GM12878 (cell line): ENCODE measurements around the gene CACNG3.

Source experiments
- FOXK2 ChIP-seq: fragments of 450-650 bp; IDR thresholded peaks from 2 replicates; pipeline ENCODE4 v1.6.1; 2017; ENCODE audit warnings: mild to moderate bottlenecking, moderate library complexity
- FOXM1 ChIP-seq: IDR thresholded peaks from 2 replicates; pipeline ENCODE4 v1.6.1; 2012; ENCODE audit warnings: low read depth, mild to moderate bottlenecking, inconsistent platforms, low read length, moderate library complexity
- TF ChIP-seq, protein P1 (sequence below): IDR thresholded peaks from 2 replicates; pipeline ENCODE4 v1.6.1; 2011; ENCODE audit warnings: low read depth, low read length, improper control_type of control experiment, borderline replicate concordance

DNA sequence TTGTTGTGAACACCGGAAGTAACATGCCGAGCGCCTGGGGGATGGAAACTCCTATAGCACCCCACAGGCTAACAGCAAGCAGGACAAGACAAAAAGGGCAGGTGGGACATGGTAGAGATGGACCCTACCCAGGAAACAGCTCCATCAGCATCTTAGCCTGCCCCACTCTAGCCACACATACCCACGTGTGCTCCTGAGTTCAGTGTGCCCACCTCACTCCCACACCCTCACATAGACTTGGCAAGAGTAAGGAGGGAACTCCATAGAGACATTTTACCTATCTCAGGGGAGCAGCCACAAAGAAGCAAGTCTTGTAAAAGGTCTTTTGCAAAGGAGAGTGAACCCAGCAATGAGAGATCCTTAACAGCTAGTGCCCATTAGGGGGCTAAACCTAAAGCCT is 37.8 kb upstream of the CACNG3 start:
- TF ChIP-seq FOXM1 (no peak), FOXK2 (no peak)
- TF ChIP-seq, protein P1, sequence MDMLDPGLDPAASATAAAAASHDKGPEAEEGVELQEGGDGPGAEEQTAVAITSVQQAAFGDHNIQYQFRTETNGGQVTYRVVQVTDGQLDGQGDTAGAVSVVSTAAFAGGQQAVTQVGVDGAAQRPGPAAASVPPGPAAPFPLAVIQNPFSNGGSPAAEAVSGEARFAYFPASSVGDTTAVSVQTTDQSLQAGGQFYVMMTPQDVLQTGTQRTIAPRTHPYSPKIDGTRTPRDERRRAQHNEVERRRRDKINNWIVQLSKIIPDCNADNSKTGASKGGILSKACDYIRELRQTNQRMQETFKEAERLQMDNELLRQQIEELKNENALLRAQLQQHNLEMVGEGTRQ: no peak
